Body of pancreas (tissue), 4 donors: ENCODE results near the gene KANK2.

Experiments used
- CTCF ChIP-seq, 7 experiments: fragments of 450-650 bp in 4 of 7; fragments of 200-600 bp in 3 of 7; sonication (generic) in 3 of 7; IDR thresholded peaks; one replicate each; pipeline ENCODE4 v1.5.1; 2016 to 2019; ENCODE audit warnings: antibody characterized with exemption in 7 of 7
- POLR2A ChIP-seq, 3 donors: fragments of 450-650 bp; IDR thresholded peaks; one replicate each; pipeline ENCODE4 v1.6.1; 2016; ENCODE audit warnings: antibody characterized with exemption in 3 of 3, mild to moderate bottlenecking in 2 of 3

GRCh38 chr19:11244846-11245589, 47.7 kb upstream of the KANK2 start:
- TF ChIP-seq CTCF (IDR thresholded peaks at IDR 0.05) (no peak), POLR2A (IDR thresholded peaks at IDR 0.05) (no peak)
